ENCODE results near the gene PAGR1. TPM values are rescaled to one million over a fixed set of nuclear protein-coding genes. Genes with fewer than 3 reads are reported as not detected.

PAGR1 gene
- total and polyA plus RNA-seq, 2 of the 13 experiments (the other 11 are each of a cell fraction or from before 2014, with no cell fraction given): 9.8 to 66.4 TPM

DNA sequence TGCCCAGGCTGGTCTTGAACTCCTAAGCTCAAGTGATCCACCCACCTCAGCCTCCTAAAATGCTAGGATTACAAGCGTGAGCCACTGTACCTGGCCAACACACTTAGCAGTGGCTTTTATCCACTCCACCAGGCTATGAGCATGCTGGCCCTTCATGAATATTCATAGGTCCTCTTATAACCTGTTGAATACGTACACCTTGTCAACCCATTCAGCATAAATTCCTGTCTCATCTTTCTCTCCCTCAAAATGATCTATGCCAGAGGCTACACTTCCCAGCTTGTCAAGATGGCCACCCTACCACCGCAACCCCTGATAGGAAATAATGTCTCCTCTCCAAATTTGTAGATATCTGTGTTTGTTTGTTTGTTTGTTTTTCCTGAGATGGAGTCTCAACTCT, 48.9 kb upstream of the PAGR1 start:
- Histone ChIP-seq H3K4me3 (replicated peaks in 1 of 3; ENCODE audit: insufficient read depth in 1 of 3, low read depth in 2 of 3, low read length in 3 of 3) (no peak overlapping the region), H3K27me3 (ENCODE audit: control insufficient read depth in 1 of 2, insufficient read depth in 2 of 2, low read length in 2 of 2) (no peaks in the 10 kb centered on the region), H3K9ac (ENCODE audit: insufficient read depth, low read depth, low read length) (no peak overlapping the region), H3K79me2 (ENCODE audit: insufficient read depth, low read length) (no peaks in the 10 kb centered on the region), H4K20me1 (ENCODE audit: insufficient read depth, low read length) (no peaks in the 10 kb centered on the region), H3K36me3 (replicated peaks in 1 of 2; ENCODE audit: control insufficient read depth in 1 of 2, insufficient read depth in 2 of 2, low read length in 2 of 2) (no peaks in the 10 kb centered on the region), H2AFZ (ENCODE audit: low read length) (no peak overlapping the region), H3K9me3 (ENCODE audit: low read length) (no peaks in the 10 kb centered on the region), H3K4me2 (ENCODE audit: low read depth, low read length) (no peak overlapping the region), H3K27ac (ENCODE audit: extremely low read length, insufficient read depth, low read length) (no peak overlapping the region), H3K4me1 (ENCODE audit: insufficient read depth, low read length) (peaks cover 71% of the 10 kb centered on the region)
- DNase-seq (ENCODE audit: low spot score) (no peak), ATAC-seq (no peak), FAIRE-seq (no peak)
- in situ Hi-C loops (cut with HindIII; ENCODE audit: extremely low pct_ligation_motif_present, low pct_unique_long_range_greater_than_20kb): no loop called here
- POLR2A ChIA-PET: interaction anchor here (2.4 kb wide), 1 partner anchor 23 kb away, joined by 11 read pairs; the partner anchor contains the start of gene KIF22
- 93% methylated on average over 3 of the region's 3 CpGs for WGBS (ENCODE audit: low lambda C conversion rate)
- intact Hi-C loops (cut with micrococcal nuclease; ENCODE audit: unreplicated experiment): no loop called here
- CTCF ChIA-PET (ENCODE audit: low intra/inter-chr PET ratio, low total read pairs): no interaction called here
- no TSS peak for BruUV-seq (replicated peaks)
- no peak for TF ChIP-seq HNRNPK (IDR thresholded peaks at IDR 0.05; ENCODE audit: low read depth, low read length, poor library complexity, severe bottlenecking)
- no peak for TF ChIP-seq ZNF768 (CRISPR knock-in tag; IDR thresholded peaks at IDR 0.05)
- no peak for TF ChIP-seq MEF2D (CRISPR knock-in tag; IDR thresholded peaks at IDR 0.05)
- TF ChIP-seq, protein P1, sequence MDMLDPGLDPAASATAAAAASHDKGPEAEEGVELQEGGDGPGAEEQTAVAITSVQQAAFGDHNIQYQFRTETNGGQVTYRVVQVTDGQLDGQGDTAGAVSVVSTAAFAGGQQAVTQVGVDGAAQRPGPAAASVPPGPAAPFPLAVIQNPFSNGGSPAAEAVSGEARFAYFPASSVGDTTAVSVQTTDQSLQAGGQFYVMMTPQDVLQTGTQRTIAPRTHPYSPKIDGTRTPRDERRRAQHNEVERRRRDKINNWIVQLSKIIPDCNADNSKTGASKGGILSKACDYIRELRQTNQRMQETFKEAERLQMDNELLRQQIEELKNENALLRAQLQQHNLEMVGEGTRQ (IDR thresholded peaks at IDR 0.05; ENCODE audit: low read depth, low read length): no peak
- TF ChIP-seq, protein P1 (CRISPR knock-in tag; IDR thresholded peaks at IDR 0.05; ENCODE audit: borderline replicate concordance): no peak
- no peak for TF ChIP-seq ZSCAN29 (CRISPR knock-in tag; conservative IDR thresholded peaks at IDR 0.05)
- TF ChIP-seq, protein P2, sequence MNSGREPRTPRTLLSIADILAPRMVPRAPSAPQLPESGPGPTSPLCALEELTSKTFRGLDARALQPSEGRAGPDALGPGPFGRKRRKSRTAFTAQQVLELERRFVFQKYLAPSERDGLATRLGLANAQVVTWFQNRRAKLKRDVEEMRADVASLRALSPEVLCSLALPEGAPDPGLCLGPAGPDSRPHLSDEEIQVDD (CRISPR knock-in tag; IDR thresholded peaks at IDR 0.05; ENCODE audit: borderline replicate concordance): no peak
- no peak for TF ChIP-seq ZNF749 (CRISPR knock-in tag; IDR thresholded peaks at IDR 0.05; ENCODE audit: borderline replicate concordance)
- no peak for TF ChIP-seq ZIK1 (CRISPR knock-in tag; IDR thresholded peaks at IDR 0.05; ENCODE audit: borderline replicate concordance, low read depth)
- TF ChIP-seq, protein P3, sequence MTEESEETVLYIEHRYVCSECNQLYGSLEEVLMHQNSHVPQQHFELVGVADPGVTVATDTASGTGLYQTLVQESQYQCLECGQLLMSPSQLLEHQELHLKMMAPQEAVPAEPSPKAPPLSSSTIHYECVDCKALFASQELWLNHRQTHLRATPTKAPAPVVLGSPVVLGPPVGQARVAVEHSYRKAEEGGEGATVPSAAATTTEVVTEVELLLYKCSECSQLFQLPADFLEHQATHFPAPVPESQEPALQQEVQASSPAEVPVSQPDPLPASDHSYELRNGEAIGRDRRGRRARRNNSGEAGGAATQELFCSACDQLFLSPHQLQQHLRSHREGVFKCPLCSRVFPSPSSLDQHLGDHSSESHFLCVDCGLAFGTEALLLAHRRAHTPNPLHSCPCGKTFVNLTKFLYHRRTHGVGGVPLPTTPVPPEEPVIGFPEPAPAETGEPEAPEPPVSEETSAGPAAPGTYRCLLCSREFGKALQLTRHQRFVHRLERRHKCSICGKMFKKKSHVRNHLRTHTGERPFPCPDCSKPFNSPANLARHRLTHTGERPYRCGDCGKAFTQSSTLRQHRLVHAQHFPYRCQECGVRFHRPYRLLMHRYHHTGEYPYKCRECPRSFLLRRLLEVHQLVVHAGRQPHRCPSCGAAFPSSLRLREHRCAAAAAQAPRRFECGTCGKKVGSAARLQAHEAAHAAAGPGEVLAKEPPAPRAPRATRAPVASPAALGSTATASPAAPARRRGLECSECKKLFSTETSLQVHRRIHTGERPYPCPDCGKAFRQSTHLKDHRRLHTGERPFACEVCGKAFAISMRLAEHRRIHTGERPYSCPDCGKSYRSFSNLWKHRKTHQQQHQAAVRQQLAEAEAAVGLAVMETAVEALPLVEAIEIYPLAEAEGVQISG (CRISPR knock-in tag; IDR thresholded peaks at IDR 0.05): no peak
- no peak for TF ChIP-seq YY1 (IDR thresholded peaks at IDR 0.05; ENCODE audit: insufficient read depth, insufficient replicate concordance, low read depth, low read length)

All from HepG2 (cell line).